Left renal cortex interstitium (tissue), 4 donors: ENCODE measurements around the gene NMUR1. TPM values are rescaled to one million over a fixed set of nuclear protein-coding genes. Genes with fewer than 3 reads are reported as not detected.
A peak's percentile ranks its signal among the peaks of the same experiment; 100 is the strongest.
"Not testable (repeated sequence)": the region's sequence is repeated elsewhere in the genome, so short reads cannot be mapped to it uniquely, and the experiment has no call there.

Source experiments
- DNase-seq, 4 donors: peaks; one replicate each; pipeline ENCODE4 v3.0.0-alpha.2; 2013; ENCODE audit warnings: low read depth in 4 of 4, low spot score in 2 of 4, missing footprints in 1 of 4
- polyA plus RNA-seq, 4 donors: library from polyadenylated mRNA; unstranded; fragments of 120-200 nt; gene quantifications; one replicate each; pipeline ENCODE4 v1.2.1, GENCODE V29; 2013; ENCODE audit not compliant: insufficient read length in 4 of 4

NMUR1 gene
- polyA plus RNA-seq = 1 to 10 TPM in 1 of 4 donors, under 1 TPM in 3; 0.55 to 1.4 (median 0.74) TPM

GRCh38 chr2:231530099-231531011 is at the start of gene NMUR1:
Gene NMUR1 (minus strand): TSS chr2:231530445. CDS start chr2:231530361, 84 bp downstream.
- no peak for DNase-seq

GRCh38 chr2:231579560-231579959 is 49.3 kb upstream of the NMUR1 start:
- DNase-seq = no peak

- DNase-seq = not testable (repeated sequence)
Observed at GRCh38 chr2:231578655-231579054, 48.4 kb upstream of the NMUR1 start.

DNA sequence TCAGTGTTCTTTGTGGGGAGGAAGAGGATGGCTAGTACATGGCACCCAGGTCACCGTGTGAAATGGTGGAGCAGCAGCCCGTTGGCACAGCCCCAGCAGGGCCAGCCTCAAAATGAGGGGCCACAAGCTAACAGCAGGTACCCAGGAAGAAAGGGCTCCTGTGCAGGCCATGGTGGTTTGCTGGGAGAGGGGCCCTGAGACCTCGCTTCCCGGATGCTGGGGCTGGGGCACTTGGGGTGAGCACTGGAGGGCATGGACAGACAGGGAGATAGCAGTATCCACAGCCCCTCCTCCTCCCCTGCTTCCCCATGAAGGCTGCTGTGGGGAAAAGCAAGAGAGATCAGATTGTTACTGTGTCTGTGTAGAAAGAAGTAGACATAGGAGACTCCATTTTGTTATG is 46.2 kb upstream of the NMUR1 start:
- no peak for DNase-seq

GRCh38 chr2:231575612-231576256 is 45.5 kb upstream of the NMUR1 start:
- no peak for DNase-seq

GRCh38 chr2:231573698-231574421 is 43.6 kb upstream of the NMUR1 start:
- no peak for DNase-seq

DNA sequence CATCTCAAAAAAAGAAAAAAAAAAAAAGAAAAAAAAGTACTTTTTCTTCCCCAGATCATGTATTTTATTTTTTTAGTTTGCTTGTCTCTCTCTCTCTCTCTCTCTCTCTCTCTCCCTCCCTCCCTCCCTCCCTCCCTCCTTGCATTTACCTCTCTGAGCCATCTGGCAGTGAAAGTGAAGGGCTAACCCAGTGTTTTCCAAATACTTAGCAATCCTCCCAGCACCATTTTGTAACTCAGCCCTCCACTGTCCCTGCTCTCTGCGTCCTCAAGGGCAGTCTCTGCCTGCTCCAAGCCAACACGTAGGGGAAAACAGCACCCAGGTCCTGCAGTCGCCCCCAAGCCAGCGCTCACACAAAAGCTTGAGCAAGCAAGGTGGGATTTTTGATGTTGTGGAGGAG is 42.9 kb upstream of the NMUR1 start:
- DNase-seq = no peak

DNA sequence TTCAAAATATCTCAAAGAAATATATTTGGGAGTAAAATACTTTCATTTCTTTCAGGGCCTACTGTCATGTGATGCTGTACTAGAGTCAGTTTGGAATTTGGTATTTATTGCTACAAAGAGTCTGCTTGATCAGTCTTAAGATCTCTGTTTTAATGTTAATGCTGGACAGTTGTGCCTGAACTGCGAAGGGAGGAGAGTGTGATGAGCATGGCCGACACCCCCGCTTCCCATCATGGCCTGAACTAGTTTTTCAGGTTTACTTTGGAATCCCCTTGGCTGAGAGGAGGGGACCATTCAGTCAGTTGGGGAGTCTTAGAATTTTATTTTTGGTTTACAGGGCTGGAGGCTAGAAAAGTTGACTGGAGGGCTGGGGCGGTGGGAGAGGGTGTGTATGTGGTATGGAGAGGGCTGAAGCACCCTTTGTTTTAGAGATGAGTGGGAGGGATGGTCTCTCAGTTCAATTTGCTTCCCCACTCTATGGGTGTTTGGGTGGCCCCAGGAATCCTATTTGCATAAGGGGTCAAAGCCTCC is 41.5 kb upstream of the NMUR1 start:
- no peak for DNase-seq

GRCh38 chr2:231570915-231571314 is 40.7 kb upstream of the NMUR1 start:
- not testable (repeated sequence) for DNase-seq

GRCh38 chr2:231568785-231569435 is 38.7 kb upstream of the NMUR1 start:
- no peak for DNase-seq

GRCh38 chr2:231568098-231568784 is 38.0 kb upstream of the NMUR1 start:
- no peak for DNase-seq

- DNase-seq = no peak
Observed at GRCh38 chr2:231567159-231567558, 36.9 kb upstream of the NMUR1 start.

DNA sequence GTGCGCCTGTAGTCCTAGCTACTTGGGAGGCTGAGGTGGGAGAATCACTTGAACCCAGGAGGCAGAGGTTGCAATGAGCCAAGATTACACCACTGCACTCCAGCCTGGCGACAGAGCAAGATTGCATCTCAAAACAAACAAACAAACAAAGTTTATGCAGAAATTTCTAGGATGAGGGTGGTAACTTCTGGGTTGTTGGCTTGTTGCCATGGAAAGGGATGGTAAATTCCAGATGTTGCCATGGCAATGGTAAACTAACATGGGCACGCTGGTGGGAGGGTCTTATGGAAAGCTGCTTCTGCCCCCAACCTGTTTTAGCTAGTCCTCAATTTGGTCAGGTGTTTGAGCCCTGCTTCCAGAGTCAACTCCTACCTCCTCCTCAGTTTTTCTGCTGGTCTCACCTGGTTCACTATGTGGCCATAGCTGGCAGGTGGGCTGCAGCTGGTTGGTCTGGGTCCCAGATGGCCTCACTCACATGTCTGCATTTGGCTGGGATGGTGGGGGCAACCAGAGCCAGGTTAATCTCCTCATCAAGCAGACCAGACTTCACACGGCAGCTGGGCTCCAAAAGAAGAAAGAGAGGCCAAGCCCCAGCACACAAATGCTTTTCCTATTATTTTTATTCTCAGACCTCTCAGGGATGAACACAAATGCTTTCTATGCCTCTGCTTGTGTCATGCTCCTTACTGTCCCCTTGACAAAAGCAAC is 35.8 kb upstream of the NMUR1 start:
- DNase-seq = no peak

DNA sequence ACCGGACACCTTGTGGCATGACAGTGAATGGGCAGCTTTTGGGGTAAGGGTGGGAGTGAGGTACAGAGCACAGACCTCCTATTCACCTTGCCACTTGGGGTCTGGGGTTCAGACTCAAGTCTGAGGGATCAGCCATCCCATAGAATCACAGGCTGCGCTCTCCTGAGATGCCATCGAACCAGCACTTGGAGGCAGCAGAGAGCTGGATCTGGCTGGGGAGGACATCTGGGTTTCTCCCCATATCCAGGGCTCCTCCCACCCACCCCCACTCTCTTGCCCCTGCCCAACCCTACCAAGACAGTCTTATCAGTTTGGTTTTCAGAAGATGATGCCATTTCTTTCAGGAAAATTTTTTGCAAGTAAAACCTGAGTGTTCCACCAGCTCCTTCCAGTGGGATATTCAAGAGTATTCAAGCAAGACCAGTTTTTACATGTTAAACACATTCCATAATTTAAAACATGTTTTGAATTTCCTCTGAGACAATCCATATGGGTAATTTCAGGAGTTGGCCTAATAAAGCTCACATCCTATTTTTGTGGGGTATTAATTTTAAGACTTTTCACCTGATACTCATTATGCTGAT is 33.2 kb upstream of the NMUR1 start:
- no peak for DNase-seq

DNA sequence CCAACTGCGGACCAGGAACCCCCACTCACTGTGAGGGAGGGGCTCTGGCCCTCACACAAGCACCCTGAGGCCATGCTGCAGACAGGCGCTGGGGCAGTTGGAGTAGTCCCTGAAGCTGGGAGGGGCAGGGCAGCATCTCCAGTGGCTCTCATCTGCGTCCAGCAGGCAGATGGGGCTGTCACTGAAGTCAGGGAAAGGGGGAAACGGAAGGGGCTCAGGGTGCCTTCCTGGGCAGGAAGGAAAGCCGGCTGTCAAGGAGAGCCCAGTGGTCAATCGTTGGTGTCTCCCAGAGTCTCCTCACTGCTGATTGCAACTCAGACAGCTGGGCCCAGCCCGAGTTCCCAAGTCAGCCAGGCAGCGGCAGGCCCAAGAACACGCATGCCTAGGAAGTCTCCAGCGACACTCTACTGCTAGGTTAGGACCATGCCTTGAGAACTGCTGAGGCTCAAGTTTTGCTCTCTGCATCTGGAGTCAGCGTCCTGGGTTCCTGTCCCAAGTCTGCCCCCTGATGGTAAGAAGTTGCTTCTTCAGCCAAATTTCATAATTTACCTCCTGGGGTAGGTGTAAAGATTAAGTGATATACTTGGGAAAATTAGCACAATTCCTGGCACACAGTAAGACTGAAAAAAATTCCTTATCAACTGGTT is 27.4 kb upstream of the NMUR1 start:
- DNase-seq = peak in 3 of 4 donors; percentile 62 to 72 (median 69)

DNA sequence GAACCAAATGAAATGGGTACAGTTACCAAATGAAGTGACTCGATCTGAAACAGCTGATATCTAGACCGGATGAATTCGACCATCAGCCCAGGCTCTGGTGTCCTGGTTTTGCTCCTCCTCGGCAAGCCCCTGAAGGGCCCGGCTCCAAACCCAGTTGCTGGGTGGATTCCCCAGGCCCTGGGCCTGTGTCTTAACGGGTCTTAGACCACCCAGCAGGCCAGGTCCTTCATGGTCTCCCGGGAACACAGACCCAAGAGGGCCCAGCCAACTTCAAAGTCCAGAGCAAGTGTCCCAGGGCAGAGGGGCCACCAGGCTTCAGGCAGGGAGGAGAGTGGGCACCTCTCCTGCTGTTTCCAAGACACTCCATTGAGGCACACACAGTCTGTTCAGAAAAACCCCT is 26.7 kb upstream of the NMUR1 start:
- no peak for DNase-seq

- not testable (repeated sequence) for DNase-seq
Observed at GRCh38 chr2:231556496-231556895, 26.3 kb upstream of the NMUR1 start.
